DOHH2 (cell line): ENCODE results near the gene APEH.

ENCODE experiments used
- EZH2phosphoT487 ChIP-seq: fragments of 200-600 bp; sonication (generic); IDR thresholded peaks from 2 replicates; pipeline ENCODE4 v1.6.1; 2017; ENCODE audit warnings: borderline replicate concordance, mild to moderate bottlenecking, antibody characterized with exemption, low read length, moderate library complexity, mixed read lengths
- TF ChIP-seq, protein P1 (sequence below): fragments of 200-600 bp; sonication (generic); IDR thresholded peaks from one replicate; pipeline ENCODE4 v1.5.1; 2014; ENCODE audit warnings: antibody characterized with exemption, mild to moderate bottlenecking, low read depth, low read length; ENCODE audit not compliant: poor library complexity, severe bottlenecking

GRCh38 chr3:49673121-49673714 is 933 bp upstream of the APEH start:
- TF ChIP-seq, protein P1, sequence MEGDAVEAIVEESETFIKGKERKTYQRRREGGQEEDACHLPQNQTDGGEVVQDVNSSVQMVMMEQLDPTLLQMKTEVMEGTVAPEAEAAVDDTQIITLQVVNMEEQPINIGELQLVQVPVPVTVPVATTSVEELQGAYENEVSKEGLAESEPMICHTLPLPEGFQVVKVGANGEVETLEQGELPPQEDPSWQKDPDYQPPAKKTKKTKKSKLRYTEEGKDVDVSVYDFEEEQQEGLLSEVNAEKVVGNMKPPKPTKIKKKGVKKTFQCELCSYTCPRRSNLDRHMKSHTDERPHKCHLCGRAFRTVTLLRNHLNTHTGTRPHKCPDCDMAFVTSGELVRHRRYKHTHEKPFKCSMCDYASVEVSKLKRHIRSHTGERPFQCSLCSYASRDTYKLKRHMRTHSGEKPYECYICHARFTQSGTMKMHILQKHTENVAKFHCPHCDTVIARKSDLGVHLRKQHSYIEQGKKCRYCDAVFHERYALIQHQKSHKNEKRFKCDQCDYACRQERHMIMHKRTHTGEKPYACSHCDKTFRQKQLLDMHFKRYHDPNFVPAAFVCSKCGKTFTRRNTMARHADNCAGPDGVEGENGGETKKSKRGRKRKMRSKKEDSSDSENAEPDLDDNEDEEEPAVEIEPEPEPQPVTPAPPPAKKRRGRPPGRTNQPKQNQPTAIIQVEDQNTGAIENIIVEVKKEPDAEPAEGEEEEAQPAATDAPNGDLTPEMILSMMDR, result no peak
- no peak for TF ChIP-seq EZH2phosphoT487
